Upper lobe of left lung (tissue), 4 donors: Measurements from ENCODE around the gene SLC30A9.

Source experiments
- EP300 ChIP-seq, 4 donors: sonication (generic); formaldehyde crosslinking; IDR thresholded peaks; one replicate each; pipeline ENCODE4 v1.5.1; 2017; ENCODE audit warnings: antibody characterized with exemption in 4 of 4, control low read depth in 2 of 4
- POLR2A ChIP-seq, 4 donors: fragments of 450-650 bp; IDR thresholded peaks; one replicate each; pipeline ENCODE4 v1.5.1; 2016 to 2017; ENCODE audit warnings: antibody characterized with exemption in 4 of 4, mild to moderate bottlenecking in 2 of 4
- POLR2AphosphoS5 ChIP-seq, 2 donors: sonication (generic); formaldehyde crosslinking; IDR thresholded peaks; one replicate each; pipeline ENCODE4 v1.5.1; 2017; ENCODE audit warnings: antibody characterized with exemption in 2 of 2

DNA sequence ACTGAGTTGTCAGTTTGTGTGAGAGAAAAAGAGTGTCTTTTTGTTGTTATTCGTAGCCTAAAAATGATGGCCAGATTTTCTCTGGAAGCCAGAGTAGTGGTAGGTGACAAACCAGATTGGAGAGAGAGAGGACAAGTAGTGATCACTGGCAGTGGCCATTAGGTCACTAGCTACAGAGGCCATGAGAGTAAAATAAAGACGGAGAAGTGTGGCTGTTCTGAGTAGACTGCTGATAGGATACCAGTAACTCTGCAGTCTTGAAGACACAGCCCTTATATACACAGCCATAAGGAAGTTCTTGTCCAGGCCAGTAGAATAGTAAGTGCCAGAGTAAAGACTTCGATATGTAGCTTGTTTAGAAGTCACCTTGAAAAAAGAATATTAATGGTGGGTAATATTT is 7.7 kb downstream of the SLC30A9 start:
- TF ChIP-seq EP300 (IDR thresholded peaks at IDR 0.05) (no peak), POLR2A (IDR thresholded peaks at IDR 0.05) (no peak), POLR2AphosphoS5 (IDR thresholded peaks at IDR 0.05) (no peak)
